SK-N-SH treated with all-trans-retinoic acid at 6 μM for 48 hours (cell line): ENCODE results near the gene MAGEA8.
"Not testable (repeated sequence)": the region's sequence is repeated elsewhere in the genome, so short reads cannot be mapped to it uniquely, and the experiment has no call there.

Experiments
- BACH2 ChIP-seq: fragments of 250-450 bp; sonication (Bioruptor Pico); IDR thresholded peaks from 2 replicates; pipeline ENCODE4 v1.9.0; 2021; ENCODE audit warnings: mild to moderate bottlenecking, borderline replicate concordance
- CSDC2 ChIP-seq: fragments of 250-450 bp; sonication (Bioruptor Pico); IDR thresholded peaks from 2 replicates; pipeline ENCODE4 v1.5.0; 2020; ENCODE audit warnings: mild to moderate bottlenecking, moderate library complexity
- PPARA ChIP-seq: fragments of 250-450 bp; sonication (Bioruptor Pico); IDR thresholded peaks from 2 replicates; pipeline ENCODE4 v1.5.0; 2020; ENCODE audit warnings: mild to moderate bottlenecking, borderline replicate concordance
- SNAI2 ChIP-seq: fragments of 250-450 bp; sonication (Bioruptor Pico); IDR thresholded peaks from 2 replicates; pipeline ENCODE4 v1.5.0; 2020; ENCODE audit warnings: mild to moderate bottlenecking, moderate library complexity
- TOX ChIP-seq: fragments of 250-450 bp; sonication (Bioruptor Pico); IDR thresholded peaks from 2 replicates; pipeline ENCODE4 v1.8.0; 2021; ENCODE audit warnings: mild to moderate bottlenecking, moderate library complexity, borderline replicate concordance
- ZC3H10 ChIP-seq: fragments of 250-450 bp; sonication (Bioruptor Pico); IDR thresholded peaks from 2 replicates; pipeline ENCODE4 v1.5.1; 2021; ENCODE audit warnings: mild to moderate bottlenecking, moderate library complexity
- ZFP3 ChIP-seq: fragments of 250-450 bp; sonication (Bioruptor Pico); IDR thresholded peaks from 2 replicates; pipeline ENCODE4 v1.5.0; 2020; ENCODE audit warnings: mild to moderate bottlenecking, moderate library complexity
- ZFP30 ChIP-seq: fragments of 450-650 bp; formaldehyde crosslinking; IDR thresholded peaks from 2 replicates; pipeline ENCODE4 v1.5.0; 2022; ENCODE audit warnings: mild to moderate bottlenecking, moderate library complexity
- TF ChIP-seq, protein P1 (sequence below): fragments of 250-450 bp; sonication (Bioruptor Pico); IDR thresholded peaks from 2 replicates; pipeline ENCODE4 v1.8.0; 2020; ENCODE audit warnings: mild to moderate bottlenecking, moderate library complexity, borderline replicate concordance

DNA sequence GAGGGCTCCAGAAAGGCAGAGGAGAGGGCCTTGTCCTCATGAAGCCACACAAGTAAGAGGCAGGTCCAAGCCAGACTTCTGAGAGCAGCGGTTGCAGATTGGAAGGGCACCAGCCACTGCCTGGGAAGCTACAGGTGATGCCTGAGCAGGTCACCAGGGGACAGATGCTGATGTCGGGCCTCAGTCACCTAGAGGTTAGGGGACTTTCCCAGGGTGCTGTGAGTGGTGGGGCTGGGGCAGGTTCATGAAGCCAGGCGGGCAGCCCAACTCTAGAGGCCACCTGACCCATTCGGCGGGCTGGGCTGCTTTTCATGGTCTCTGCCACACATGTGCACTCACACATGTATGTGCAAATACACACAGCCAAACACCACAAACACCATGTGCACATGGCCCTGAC, 52.0 kb downstream of the MAGEA8 start:
- TF ChIP-seq ZFP30 (CRISPR knock-in tag); BACH2 (CRISPR knock-in tag); ZC3H10 (CRISPR knock-in tag); SNAI2 (CRISPR knock-in tag); ZFP3; CSDC2 (CRISPR knock-in tag); TOX (CRISPR knock-in tag); PPARA (CRISPR knock-in tag): not testable (repeated sequence)
- TF ChIP-seq, protein P1, sequence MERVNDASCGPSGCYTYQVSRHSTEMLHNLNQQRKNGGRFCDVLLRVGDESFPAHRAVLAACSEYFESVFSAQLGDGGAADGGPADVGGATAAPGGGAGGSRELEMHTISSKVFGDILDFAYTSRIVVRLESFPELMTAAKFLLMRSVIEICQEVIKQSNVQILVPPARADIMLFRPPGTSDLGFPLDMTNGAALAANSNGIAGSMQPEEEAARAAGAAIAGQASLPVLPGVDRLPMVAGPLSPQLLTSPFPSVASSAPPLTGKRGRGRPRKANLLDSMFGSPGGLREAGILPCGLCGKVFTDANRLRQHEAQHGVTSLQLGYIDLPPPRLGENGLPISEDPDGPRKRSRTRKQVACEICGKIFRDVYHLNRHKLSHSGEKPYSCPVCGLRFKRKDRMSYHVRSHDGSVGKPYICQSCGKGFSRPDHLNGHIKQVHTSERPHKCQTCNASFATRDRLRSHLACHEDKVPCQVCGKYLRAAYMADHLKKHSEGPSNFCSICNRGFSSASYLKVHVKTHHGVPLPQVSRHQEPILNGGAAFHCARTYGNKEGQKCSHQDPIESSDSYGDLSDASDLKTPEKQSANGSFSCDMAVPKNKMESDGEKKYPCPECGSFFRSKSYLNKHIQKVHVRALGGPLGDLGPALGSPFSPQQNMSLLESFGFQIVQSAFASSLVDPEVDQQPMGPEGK (CRISPR knock-in tag) = not testable (repeated sequence)
